Measurements from ENCODE around the gene TMEM39B. TPM values are rescaled to one million over a fixed set of nuclear protein-coding genes. Genes with fewer than 3 reads are reported as not detected.

The TMEM39B gene
- total and polyA plus RNA-seq, 2 of the 4 experiments (the other 2 are of a cell fraction): 6.5 to 28.7 TPM

DNA sequence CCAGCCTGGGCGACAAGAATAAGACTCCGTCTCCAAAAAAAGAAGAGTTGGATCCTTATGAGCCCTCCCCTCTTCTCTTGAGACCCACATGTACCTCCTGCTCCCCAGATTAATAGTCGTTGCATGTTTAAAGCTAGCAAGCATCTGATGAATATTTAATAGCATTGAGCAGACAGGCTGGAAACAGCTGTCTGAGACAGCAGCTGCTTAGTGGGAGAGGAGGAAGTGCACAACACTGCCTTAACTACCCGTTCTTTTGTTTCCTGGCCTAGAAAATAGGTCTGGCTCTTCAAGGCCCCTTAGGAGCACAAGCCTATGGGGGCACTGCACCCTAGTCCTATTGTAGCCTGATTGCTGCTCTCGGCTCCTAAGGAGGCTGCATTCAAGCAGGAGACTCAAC lies 17.3 kb upstream of the TMEM39B start:
- CTCF ChIA-PET: no interaction called here
- no peak overlapping the region for H3K27ac ChIP-seq (ENCODE audit: insufficient read depth, low read length)

More for the DNA sequence above, 17.3 kb upstream of the TMEM39B start:
- Histone ChIP-seq H2BK20ac (ENCODE audit: low read depth, low read length) (no peak overlapping the region), H3K18ac (ENCODE audit: low read depth, low read length) (no peak overlapping the region), H3K79me1 (ENCODE audit: low read depth in 1 of 2, low read length in 2 of 2) (peaks cover 48 to 86% of the 10 kb centered on the region in 2 experiments), H2AK5ac (ENCODE audit: low read depth, low read length) (no peak overlapping the region), H3K4ac (ENCODE audit: low read depth, low read length) (no peak overlapping the region), H4K91ac (ENCODE audit: insufficient read depth, low read depth, low read length) (no peak overlapping the region), H3K9me1 (ENCODE audit: insufficient read depth, low read length) (peaks cover 15% of the 10 kb centered on the region), H4K20me1 (ENCODE audit: insufficient read depth, low read length) (peaks cover 43% of the 10 kb centered on the region), H3K4me1 (ENCODE audit: control insufficient read depth, insufficient read depth, low read length) (no peaks in the 10 kb centered on the region; the same call in 1 of the 2 replicates), H3K27me3 (ENCODE audit: control insufficient read depth, insufficient read depth, low read length) (no peaks in the 10 kb centered on the region), H3K14ac (replicated peaks; ENCODE audit: low read depth, low read length) (no peak overlapping the region), H4K5ac (ENCODE audit: low read depth, low read length) (no peak overlapping the region), H2AFZ (replicated peaks; ENCODE audit: low read length, poor library complexity) (no peak overlapping the region), H2BK120ac (ENCODE audit: low read depth, low read length) (no peak overlapping the region), H2BK15ac (ENCODE audit: low read depth, low read length) (no peak overlapping the region), H3K56ac (ENCODE audit: extremely low read depth, insufficient read depth, low read length) (no peak overlapping the region), H3K9ac (ENCODE audit: low read depth, low read length) (no peak overlapping the region), H3K23ac (ENCODE audit: low read depth, low read length) (no peak overlapping the region), H2AK9ac (replicated peaks; ENCODE audit: low read depth, low read length, poor library complexity) (no peak overlapping the region), H3K36me3 (ENCODE audit: control insufficient read depth, insufficient read depth, low read length) (peaks cover 61% of the 10 kb centered on the region), H3K4me3 (ENCODE audit: insufficient read depth, low read depth, low read length) (no peak overlapping the region), H3K4me2 (ENCODE audit: low read depth, low read length) (no peak overlapping the region), H3K9me3 (ENCODE audit: control insufficient read depth, insufficient read depth, low read length) (no peaks in the 10 kb centered on the region), H2BK5ac (ENCODE audit: low read depth, low read length, poor library complexity, severe bottlenecking) (no peak overlapping the region), H4K8ac (ENCODE audit: low read depth in 2 of 2, low read length in 2 of 2) (no peak overlapping the region)
- 100% methylated on average over 2 of the region's 5 CpGs; no CpG with 5 or more reads in 1 of the 2 experiments for WGBS, 2 experiments (ENCODE audit: extremely low coverage in 2 of 2, insufficient read length in 1 of 2)
- no TSS peak for BruUV-seq (replicated peaks)
- ATAC-seq (ENCODE audit: low read depth): no peak
- DNase-seq: no peak
- no peak for TF ChIP-seq RAD21 (IDR thresholded peaks at IDR 0.05; ENCODE audit: low read length)
- no peak for TF ChIP-seq SMC3 (IDR thresholded peaks at IDR 0.05; ENCODE audit: low read depth, low read length)
- TF ChIP-seq BHLHE40 (IDR thresholded peaks at IDR 0.05; ENCODE audit: low read depth, low read length): no peak
- no peak for TF ChIP-seq MAFK (IDR thresholded peaks at IDR 0.05; ENCODE audit: low read depth, low read length)
- TF ChIP-seq RCOR1 (IDR thresholded peaks at IDR 0.05; ENCODE audit: insufficient replicate concordance, low read length): no peak
- no peak for TF ChIP-seq RFX5 (IDR thresholded peaks at IDR 0.05; ENCODE audit: low read depth, low read length)
- TF ChIP-seq CEBPB (IDR thresholded peaks at IDR 0.05; ENCODE audit: low read depth, low read length): no peak
- TF ChIP-seq, protein P1, sequence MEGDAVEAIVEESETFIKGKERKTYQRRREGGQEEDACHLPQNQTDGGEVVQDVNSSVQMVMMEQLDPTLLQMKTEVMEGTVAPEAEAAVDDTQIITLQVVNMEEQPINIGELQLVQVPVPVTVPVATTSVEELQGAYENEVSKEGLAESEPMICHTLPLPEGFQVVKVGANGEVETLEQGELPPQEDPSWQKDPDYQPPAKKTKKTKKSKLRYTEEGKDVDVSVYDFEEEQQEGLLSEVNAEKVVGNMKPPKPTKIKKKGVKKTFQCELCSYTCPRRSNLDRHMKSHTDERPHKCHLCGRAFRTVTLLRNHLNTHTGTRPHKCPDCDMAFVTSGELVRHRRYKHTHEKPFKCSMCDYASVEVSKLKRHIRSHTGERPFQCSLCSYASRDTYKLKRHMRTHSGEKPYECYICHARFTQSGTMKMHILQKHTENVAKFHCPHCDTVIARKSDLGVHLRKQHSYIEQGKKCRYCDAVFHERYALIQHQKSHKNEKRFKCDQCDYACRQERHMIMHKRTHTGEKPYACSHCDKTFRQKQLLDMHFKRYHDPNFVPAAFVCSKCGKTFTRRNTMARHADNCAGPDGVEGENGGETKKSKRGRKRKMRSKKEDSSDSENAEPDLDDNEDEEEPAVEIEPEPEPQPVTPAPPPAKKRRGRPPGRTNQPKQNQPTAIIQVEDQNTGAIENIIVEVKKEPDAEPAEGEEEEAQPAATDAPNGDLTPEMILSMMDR (conservative IDR thresholded peaks at IDR 0.05; ENCODE audit: low read depth, low read length): no peak
- TF ChIP-seq POLR2A (IDR thresholded peaks at IDR 0.05; ENCODE audit: low read depth, low read length): no peak
- no peak for TF ChIP-seq CHD1 (IDR thresholded peaks at IDR 0.05; ENCODE audit: low read depth, low read length)
- TF ChIP-seq, protein P2, sequence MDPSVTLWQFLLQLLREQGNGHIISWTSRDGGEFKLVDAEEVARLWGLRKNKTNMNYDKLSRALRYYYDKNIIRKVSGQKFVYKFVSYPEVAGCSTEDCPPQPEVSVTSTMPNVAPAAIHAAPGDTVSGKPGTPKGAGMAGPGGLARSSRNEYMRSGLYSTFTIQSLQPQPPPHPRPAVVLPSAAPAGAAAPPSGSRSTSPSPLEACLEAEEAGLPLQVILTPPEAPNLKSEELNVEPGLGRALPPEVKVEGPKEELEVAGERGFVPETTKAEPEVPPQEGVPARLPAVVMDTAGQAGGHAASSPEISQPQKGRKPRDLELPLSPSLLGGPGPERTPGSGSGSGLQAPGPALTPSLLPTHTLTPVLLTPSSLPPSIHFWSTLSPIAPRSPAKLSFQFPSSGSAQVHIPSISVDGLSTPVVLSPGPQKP (IDR thresholded peaks at IDR 0.05; ENCODE audit: borderline replicate concordance, low read depth, low read length): no peak
- TF ChIP-seq MAZ (IDR thresholded peaks at IDR 0.05; ENCODE audit: borderline replicate concordance, low read depth, low read length): no peak
- no peak for TF ChIP-seq MXI1 (IDR thresholded peaks at IDR 0.05; ENCODE audit: borderline replicate concordance, low read depth, low read length)
- no peak for TF ChIP-seq FOS (IDR thresholded peaks at IDR 0.05; ENCODE audit: low read depth, low read length)
- no peak for TF ChIP-seq NFE2L2 (IDR thresholded peaks at IDR 0.05; ENCODE audit: low read depth, low read length)
- TF ChIP-seq, protein P3, sequence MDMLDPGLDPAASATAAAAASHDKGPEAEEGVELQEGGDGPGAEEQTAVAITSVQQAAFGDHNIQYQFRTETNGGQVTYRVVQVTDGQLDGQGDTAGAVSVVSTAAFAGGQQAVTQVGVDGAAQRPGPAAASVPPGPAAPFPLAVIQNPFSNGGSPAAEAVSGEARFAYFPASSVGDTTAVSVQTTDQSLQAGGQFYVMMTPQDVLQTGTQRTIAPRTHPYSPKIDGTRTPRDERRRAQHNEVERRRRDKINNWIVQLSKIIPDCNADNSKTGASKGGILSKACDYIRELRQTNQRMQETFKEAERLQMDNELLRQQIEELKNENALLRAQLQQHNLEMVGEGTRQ (IDR thresholded peaks at IDR 0.05; ENCODE audit: low read depth, low read length): no peak
- in situ Hi-C loops (cut with MboI; ENCODE audit: low sequenced_read_pairs) (no loop called here), dilution Hi-C loops (cut with HindIII; ENCODE audit: low sequenced_read_pairs, unreplicated experiment) (no loop called here), intact Hi-C loops (cut with micrococcal nuclease) (no loop called here)
- POLR2A ChIA-PET (ENCODE audit: unreplicated experiment): no interaction called here

Data from IMR-90 (cell line).